ENCODE measurements around the gene HACD2. TPM values are rescaled to one million over a fixed set of nuclear protein-coding genes. Genes with fewer than 3 reads are reported as not detected.

HACD2 gene
- total and polyA plus RNA-seq, 2 donors (not counting 3 experiments of a cell fraction or from before 2014, with no cell fraction given): 17.0 to 20.9 TPM

GRCh38 chr3:123586131-123586530, 1.3 kb upstream of the HACD2 start:
- CTCF ChIA-PET: interaction anchor here (0.8 to 3.5 kb wide), 3 partner anchors 16 to 56 kb away, joined by 4 to 16 read pairs (median 6); no protein-coding TSS in a partner anchor
- POLR2A ChIA-PET: interaction anchor here (0.6 to 1.1 kb wide), 2 partner anchors 9 to 28 kb away, joined by 3 to 7 read pairs; no protein-coding TSS in a partner anchor
- intact Hi-C loops (cut with micrococcal nuclease) (loop anchor here (5.0 to 10.0 kb wide), 2 partner anchors 501 to 846 kb away; no protein-coding TSS in a partner anchor), dilution Hi-C loops (cut with MboI; ENCODE audit: extremely low pct_ligation_motif_present, low sequenced_read_pairs) (no loop called here)
- Histone ChIP-seq H3K9me1 (replicated peaks; ENCODE audit: control insufficient read depth, extremely low read depth, insufficient read depth, low read length) (no peaks in the 10 kb centered on the region), H3K4me2 (ENCODE audit: insufficient read depth, low read length) (peak overlapping the region; percentile 93), H3K27ac (ENCODE audit: insufficient read depth, low read depth, low read length) (peak overlapping the region; percentile 90), H3K27me3 (ENCODE audit: control insufficient read depth in 2 of 2, insufficient read depth in 2 of 2, low read length in 2 of 2) (no peaks in the 10 kb centered on the region), H3K36me3 (ENCODE audit: control insufficient read depth in 2 of 2, extremely low read depth in 1 of 2, insufficient read depth in 2 of 2, low read length in 2 of 2) (no peaks in the 10 kb centered on the region), H2AFZ (ENCODE audit: low read depth, low read length) (peak overlapping the region; percentile 98), H3K9me3 (replicated peaks; ENCODE audit: control insufficient read depth, insufficient read depth, low read length) (peaks cover 4% of the 10 kb centered on the region), H3K79me2 (ENCODE audit: control insufficient read depth, insufficient read depth, low read length) (peaks cover 8% of the 10 kb centered on the region), H3K9ac (replicated peaks; ENCODE audit: extremely low read depth, insufficient read depth, low read length) (peak overlapping the region; percentile 88), H4K20me1 (replicated peaks; ENCODE audit: control insufficient read depth, extremely low read depth, insufficient read depth, low read length) (no peaks in the 10 kb centered on the region), H3K4me3 (replicated peaks in 1 of 3; ENCODE audit: insufficient read depth in 1 of 3, low read depth in 1 of 3, low read length in 3 of 3) (peak overlapping the region; percentile 66 to 87 (median 85)), H3K4me1 (ENCODE audit: control insufficient read depth, extremely low read depth, insufficient read depth, low read length) (peaks cover 7% of the 10 kb centered on the region)
- FAIRE-seq: peak; percentile 49
- peak; percentile 59 for DNase-seq (ENCODE audit: low read depth, low spot score)
- no TSS peak for BruUV-seq (replicated peaks)
- TF ChIP-seq POLR2A (IDR thresholded peaks at IDR 0.05; ENCODE audit: low read depth, low read length): no peak
- TF ChIP-seq, protein P1, sequence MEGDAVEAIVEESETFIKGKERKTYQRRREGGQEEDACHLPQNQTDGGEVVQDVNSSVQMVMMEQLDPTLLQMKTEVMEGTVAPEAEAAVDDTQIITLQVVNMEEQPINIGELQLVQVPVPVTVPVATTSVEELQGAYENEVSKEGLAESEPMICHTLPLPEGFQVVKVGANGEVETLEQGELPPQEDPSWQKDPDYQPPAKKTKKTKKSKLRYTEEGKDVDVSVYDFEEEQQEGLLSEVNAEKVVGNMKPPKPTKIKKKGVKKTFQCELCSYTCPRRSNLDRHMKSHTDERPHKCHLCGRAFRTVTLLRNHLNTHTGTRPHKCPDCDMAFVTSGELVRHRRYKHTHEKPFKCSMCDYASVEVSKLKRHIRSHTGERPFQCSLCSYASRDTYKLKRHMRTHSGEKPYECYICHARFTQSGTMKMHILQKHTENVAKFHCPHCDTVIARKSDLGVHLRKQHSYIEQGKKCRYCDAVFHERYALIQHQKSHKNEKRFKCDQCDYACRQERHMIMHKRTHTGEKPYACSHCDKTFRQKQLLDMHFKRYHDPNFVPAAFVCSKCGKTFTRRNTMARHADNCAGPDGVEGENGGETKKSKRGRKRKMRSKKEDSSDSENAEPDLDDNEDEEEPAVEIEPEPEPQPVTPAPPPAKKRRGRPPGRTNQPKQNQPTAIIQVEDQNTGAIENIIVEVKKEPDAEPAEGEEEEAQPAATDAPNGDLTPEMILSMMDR (IDR thresholded peaks at IDR 0.05; ENCODE audit: extremely low read depth in 1 of 2, insufficient read depth in 1 of 2, low read depth in 1 of 2, low read length in 2 of 2): no peak
- no peak for TF ChIP-seq MAX (IDR thresholded peaks at IDR 0.05; ENCODE audit: insufficient read depth, insufficient read length)
- no peak for TF ChIP-seq EZH2 (IDR thresholded peaks at IDR 0.05; ENCODE audit: borderline replicate concordance, low read depth, low read length, severe bottlenecking)
- no peak for TF ChIP-seq MYC (IDR thresholded peaks at IDR 0.05; ENCODE audit: low read depth, low read length)
- no peak for TF ChIP-seq GATA2 (IDR thresholded peaks at IDR 0.05; ENCODE audit: insufficient read depth, insufficient read length, low read depth, low read length)
- no peak for TF ChIP-seq POLR2AphosphoS5 (IDR thresholded peaks at IDR 0.05; ENCODE audit: insufficient read depth, low read depth, low read length)
- TF ChIP-seq FOS (IDR thresholded peaks at IDR 0.05; ENCODE audit: borderline replicate concordance, insufficient read depth, low read length): no peak
- TF ChIP-seq JUN (IDR thresholded peaks at IDR 0.05; ENCODE audit: borderline replicate concordance, insufficient read depth, insufficient read length, low read depth): no peak

Measured in endothelial cell of umbilical vein (primary cell).